ENCODE results near the gene UNC93B1. TPM values are rescaled to one million over a fixed set of nuclear protein-coding genes. Genes with fewer than 3 reads are reported as not detected.

Gene UNC93B1
- total and polyA plus RNA-seq, 11 donors, result 5.0 to 34.2 (median 6.9) TPM

DNA sequence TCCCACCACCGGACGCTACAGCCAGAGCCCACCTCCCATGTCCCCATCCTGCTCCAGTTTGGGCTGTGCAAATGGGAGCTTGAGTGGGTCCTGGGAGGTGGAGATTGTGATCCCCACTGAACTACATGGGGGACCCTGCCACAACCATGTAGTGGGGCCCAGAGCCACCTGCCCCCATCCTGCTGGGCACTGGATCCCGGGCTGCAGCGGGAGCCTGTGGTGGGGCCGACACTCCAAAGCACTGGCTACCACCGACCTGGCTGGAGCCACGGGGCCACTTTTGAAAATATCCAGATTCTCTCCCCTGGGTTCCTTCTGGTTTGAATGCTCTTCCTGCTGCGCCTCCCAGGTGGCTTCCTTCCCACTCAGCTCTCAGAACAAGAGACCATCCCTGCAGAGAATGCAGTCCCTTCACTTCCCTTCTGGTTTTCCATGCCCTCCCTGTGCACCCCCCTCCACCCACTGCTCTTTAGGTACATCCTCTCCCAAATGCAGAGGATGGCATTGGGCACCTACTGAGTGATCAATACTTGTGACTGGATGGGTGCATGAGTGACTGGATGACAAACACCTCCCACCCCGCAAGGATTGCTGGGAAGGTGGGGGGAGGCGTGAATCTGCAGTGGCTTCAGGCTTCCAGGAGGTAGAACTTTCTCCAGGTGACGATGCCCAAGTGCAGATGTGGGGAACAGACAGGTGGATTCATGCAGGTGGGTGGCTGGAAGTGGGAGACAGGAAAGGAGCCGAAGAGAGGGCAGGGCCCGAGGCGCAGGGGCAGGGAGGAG, 846 bp upstream of the UNC93B1 start:
- TF ChIP-seq POLR2A (IDR thresholded peaks at IDR 0.05), result no peak
- TF ChIP-seq, protein P1, sequence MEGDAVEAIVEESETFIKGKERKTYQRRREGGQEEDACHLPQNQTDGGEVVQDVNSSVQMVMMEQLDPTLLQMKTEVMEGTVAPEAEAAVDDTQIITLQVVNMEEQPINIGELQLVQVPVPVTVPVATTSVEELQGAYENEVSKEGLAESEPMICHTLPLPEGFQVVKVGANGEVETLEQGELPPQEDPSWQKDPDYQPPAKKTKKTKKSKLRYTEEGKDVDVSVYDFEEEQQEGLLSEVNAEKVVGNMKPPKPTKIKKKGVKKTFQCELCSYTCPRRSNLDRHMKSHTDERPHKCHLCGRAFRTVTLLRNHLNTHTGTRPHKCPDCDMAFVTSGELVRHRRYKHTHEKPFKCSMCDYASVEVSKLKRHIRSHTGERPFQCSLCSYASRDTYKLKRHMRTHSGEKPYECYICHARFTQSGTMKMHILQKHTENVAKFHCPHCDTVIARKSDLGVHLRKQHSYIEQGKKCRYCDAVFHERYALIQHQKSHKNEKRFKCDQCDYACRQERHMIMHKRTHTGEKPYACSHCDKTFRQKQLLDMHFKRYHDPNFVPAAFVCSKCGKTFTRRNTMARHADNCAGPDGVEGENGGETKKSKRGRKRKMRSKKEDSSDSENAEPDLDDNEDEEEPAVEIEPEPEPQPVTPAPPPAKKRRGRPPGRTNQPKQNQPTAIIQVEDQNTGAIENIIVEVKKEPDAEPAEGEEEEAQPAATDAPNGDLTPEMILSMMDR (IDR thresholded peaks at IDR 0.05), result no peak
- intact Hi-C loops (cut with DNase I), result loop anchor here in 1 of 10 donors (5.0 to 10.0 kb wide), 2 partner anchors 33 to 200 kb away; partner anchors contain the start of gene TCIRG1
- Histone ChIP-seq H3K4me3 (peak overlapping the region in 10 of 12 donors; percentile 57 to 86 (median 69)), H3K27me3 (no peaks in the 10 kb centered on the region), H3K36me3 (no peaks in the 10 kb centered on the region), H3K4me1 (peaks cover 0 to 37% (median 13%) of the 10 kb centered on the region in 12 donors), H3K9me3 (no peaks in the 10 kb centered on the region), H3K27ac (no peak overlapping the region)
- 68 to 83% (median 76%) methylated on average over 10 to 14 of the region's 14 CpGs for whole genome bisulfite sequencing, 4 donors
- DNase-seq (peak in 1 of 5 donors; percentile 20), ATAC-seq (no peak)

DNA sequence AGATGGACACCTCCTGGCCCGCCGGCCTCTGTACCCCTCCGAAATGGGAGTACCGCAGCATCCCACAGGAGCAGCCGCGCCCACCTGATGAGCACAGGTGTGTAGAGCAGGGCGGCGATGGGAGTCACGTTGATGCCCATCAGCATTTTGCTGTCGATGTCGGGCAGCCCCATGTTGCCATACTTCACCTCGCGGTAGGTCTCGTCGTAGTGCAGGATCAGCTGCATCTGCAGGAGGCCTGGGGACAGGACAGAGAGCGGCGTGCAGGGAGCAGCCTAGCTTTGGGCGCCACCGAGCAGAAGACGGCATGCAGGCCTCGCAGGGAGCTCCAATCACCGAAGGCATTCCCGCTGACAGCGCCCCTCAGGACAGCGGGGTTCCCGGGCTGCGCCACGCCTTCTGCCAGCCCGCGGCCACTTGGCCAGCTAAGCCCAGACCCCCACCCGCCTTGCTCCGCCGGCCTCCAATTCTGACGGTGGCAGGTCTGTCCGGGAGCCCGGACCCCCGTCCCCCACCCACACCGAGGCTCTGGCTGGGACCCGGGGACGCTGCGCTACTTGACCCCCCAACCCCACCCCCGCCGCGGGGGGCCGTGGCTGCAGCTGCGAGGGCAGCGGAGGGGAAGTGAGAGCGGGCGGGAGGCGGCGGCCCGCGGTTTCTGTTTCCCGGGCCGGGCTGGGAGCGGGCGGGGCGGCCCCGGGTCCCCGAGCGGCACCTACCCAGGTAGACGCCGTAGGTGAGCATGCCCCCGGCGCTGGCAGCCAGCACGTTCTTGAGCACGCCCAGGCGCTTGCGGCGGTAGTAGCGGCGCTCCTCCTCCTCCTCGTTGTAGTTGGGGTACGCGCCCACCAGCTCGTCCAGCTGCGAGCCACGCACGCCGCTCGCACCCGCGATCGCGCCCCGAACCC, 705 bp downstream of the UNC93B1 start:
- DNase-seq (peak in 4 of 5 donors; percentile 40 to 78 (median 52)), ATAC-seq (peak in 3 of 4 donors; percentile 15 to 29 (median 21))
- WGBS, 4 donors, result 14 to 66% (median 24%) methylated on average over 19 to 86 of the region's 86 CpGs
- Histone ChIP-seq H3K4me1 (peaks cover 0 to 35% (median 8%) of the 10 kb centered on the region in 12 donors), H3K27ac (peak overlapping the region in 11 of 12 donors; percentile 53 to 94 (median 72)), H3K27me3 (no peaks in the 10 kb centered on the region), H3K9me3 (no peaks in the 10 kb centered on the region), H3K4me3 (peak overlapping the region; percentile 57 to 86 (median 70)), H3K36me3 (peaks cover 0 to 4% (median 0%) of the 10 kb centered on the region in 9 donors)
- intact Hi-C loops (cut with DNase I), result loop anchor here in 1 of 10 donors (5.0 to 10.0 kb wide), 2 partner anchors 34 to 202 kb away; partner anchors contain the start of gene TCIRG1
- no peak for TF ChIP-seq POLR2A (IDR thresholded peaks at IDR 0.05)
- TF ChIP-seq, protein P1 (IDR thresholded peaks at IDR 0.05), result no peak

- peak in 3 of 4 donors; percentile 1 to 36 (median 5) for ATAC-seq
- Histone ChIP-seq H3K36me3 (peaks cover 0 to 4% (median 0%) of the 10 kb centered on the region in 9 donors), H3K4me1 (peaks cover 0 to 33% (median 7%) of the 10 kb centered on the region in 12 donors), H3K27me3 (no peaks in the 10 kb centered on the region), H3K27ac (peak overlapping the region in 3 of 12 donors; percentile 63 to 94 (median 63)), H3K9me3 (no peaks in the 10 kb centered on the region), H3K4me3 (peak overlapping the region in 8 of 12 donors; percentile 57 to 86 (median 73))
- intact Hi-C loops (cut with DNase I), result loop anchor here in 1 of 10 donors (5.0 to 10.0 kb wide), 2 partner anchors 35 to 202 kb away; partner anchors contain the start of gene TCIRG1
- no peak for DNase-seq
- 77 to 87% (median 84%) methylated on average over 9 of the region's 9 CpGs for WGBS, 4 donors
- TF ChIP-seq, protein P1 (IDR thresholded peaks at IDR 0.05), result no peak
- TF ChIP-seq POLR2A (IDR thresholded peaks at IDR 0.05), result no peak
These were observed 1.3 kb downstream of the UNC93B1 start for GRCh38 chr11:68002575-68002937.
